Epithelial cell of esophagus (primary cell): ENCODE measurements around the gene PBX3.
A peak's percentile ranks its signal among the peaks of the same experiment; 100 is the strongest.

Source experiments
- DNase-seq: peaks from one replicate; pipeline ENCODE4 v3.0.0; 2010; ENCODE audit warnings: low read depth
- H3K4me3 ChIP-seq: 2 replicates; pipeline ENCODE4 v1.5.1; 2011; ENCODE audit warnings: mild to moderate bottlenecking, low read length, control low read depth
- CTCF ChIP-seq: IDR thresholded peaks from 2 replicates; pipeline ENCODE4 v1.5.1; 2011; ENCODE audit warnings: low read depth, mild to moderate bottlenecking, low read length, control low read depth, inconsistent platforms; ENCODE audit not compliant: insufficient read depth; ENCODE audit errors: missing control alignments

Gene PBX3

GRCh38 chr9:126009047-126009446 is 261.9 kb downstream of the PBX3 start:
- H3K4me3 ChIP-seq, result no peak overlapping the region
- TF ChIP-seq CTCF, result peak; percentile 35
- no peak for DNase-seq

- H3K4me3 ChIP-seq, result no peak overlapping the region
- DNase-seq, result no peak
- TF ChIP-seq CTCF, result no peak
Observed at GRCh38 chr9:126014726-126015125, 267.6 kb downstream of the PBX3 start.

DNA sequence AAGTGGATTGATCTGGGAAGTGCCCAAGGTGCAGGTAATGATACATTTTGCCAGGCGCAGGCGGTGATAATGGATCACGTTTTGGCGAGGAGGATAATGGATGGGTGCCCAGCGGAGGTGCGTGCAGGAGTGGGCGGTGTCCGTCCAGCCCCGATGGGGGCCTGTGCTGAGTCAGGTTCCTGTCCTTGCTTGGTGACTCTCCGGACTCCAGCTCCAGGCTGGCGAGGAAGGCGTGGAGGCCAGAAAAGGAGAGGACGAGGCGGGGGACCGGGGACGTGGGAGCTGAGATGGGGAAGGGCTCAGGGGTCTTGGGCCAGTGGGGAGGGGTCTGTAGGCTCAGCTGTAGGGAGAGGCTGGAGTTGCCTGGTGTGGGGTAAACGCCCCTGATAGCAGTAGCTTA is 268.3 kb downstream of the PBX3 start:
- DNase-seq, result no peak
- TF ChIP-seq CTCF, result no peak
- H3K4me3 ChIP-seq, result no peak overlapping the region

- no peak overlapping the region for H3K4me3 ChIP-seq
- TF ChIP-seq CTCF, result no peak
- DNase-seq, result no peak
Observed at GRCh38 chr9:126016579-126017290, 269.6 kb downstream of the PBX3 start.
